Activated naive CD4-positive, alpha-beta T cell treated with Interleukin-2 at 50 U/mL for 16 hours (primary cell): ENCODE measurements around the gene HYCC1.
"Not testable (repeated sequence)": the region's sequence is repeated elsewhere in the genome, so short reads cannot be mapped to it uniquely, and the experiment has no call there.

Source experiments
- DNase-seq: peaks from one replicate; pipeline ENCODE4 v3.0.0-alpha.2; 2020

The HYCC1 gene

GRCh38 chr7:22983257-22983855 lies 30.6 kb downstream of the HYCC1 start:
- no peak for DNase-seq

GRCh38 chr7:22980422-22980821 lies 33.5 kb downstream of the HYCC1 start:
- DNase-seq = no peak

GRCh38 chr7:22979861-22980260 lies 34.1 kb downstream of the HYCC1 start:
- no peak for DNase-seq

- DNase-seq = no peak
Observed at GRCh38 chr7:22979251-22979650, 34.7 kb downstream of the HYCC1 start.

GRCh38 chr7:22974636-22975035 lies 39.3 kb downstream of the HYCC1 start:
- not testable (repeated sequence) for DNase-seq

GRCh38 chr7:22972207-22972606 lies 41.7 kb downstream of the HYCC1 start:
- DNase-seq = no peak

- DNase-seq = no peak
Observed at GRCh38 chr7:22969010-22969431, 44.9 kb downstream of the HYCC1 start.
